PFSK-1 (cell line): ENCODE data around the gene SLC7A11.

Experiments used
- FOXP2 ChIP-seq: optimal IDR thresholded peaks from 2 replicates; pipeline ENCODE3; 2011; ENCODE audit warnings: borderline replicate concordance, control low read depth, inconsistent platforms; ENCODE audit not compliant: insufficient read depth; ENCODE audit errors: extremely low read length, extremely low read depth
- POLR2AphosphoS5 ChIP-seq: IDR thresholded peaks from 2 replicates; pipeline ENCODE4 v1.6.1; 2012; ENCODE audit warnings: low read depth, mild to moderate bottlenecking, control low read depth, low read length, moderate library complexity
- SIN3A ChIP-seq: IDR thresholded peaks from 2 replicates; pipeline ENCODE4 v1.6.1; 2012; ENCODE audit warnings: mild to moderate bottlenecking, low read length, moderate library complexity, borderline replicate concordance; ENCODE audit not compliant: insufficient read depth
- TAF1 ChIP-seq: IDR thresholded peaks from 2 replicates; pipeline ENCODE4 v1.6.1; 2012; ENCODE audit warnings: low read length, control low read depth, borderline replicate concordance; ENCODE audit not compliant: insufficient read depth
- TF ChIP-seq, protein P1 (sequence below), 2 experiments: IDR thresholded peaks; 2 replicates each; pipeline versions ENCODE4 v1.6.1 to v1.8.0; 2011 to 2012; ENCODE audit warnings: low read depth in 2 of 2, low read length in 2 of 2, control low read depth in 1 of 2, inconsistent platforms in 1 of 2, mild to moderate bottlenecking in 1 of 2, moderate library complexity in 1 of 2; ENCODE audit not compliant: insufficient read depth in 1 of 2

DNA sequence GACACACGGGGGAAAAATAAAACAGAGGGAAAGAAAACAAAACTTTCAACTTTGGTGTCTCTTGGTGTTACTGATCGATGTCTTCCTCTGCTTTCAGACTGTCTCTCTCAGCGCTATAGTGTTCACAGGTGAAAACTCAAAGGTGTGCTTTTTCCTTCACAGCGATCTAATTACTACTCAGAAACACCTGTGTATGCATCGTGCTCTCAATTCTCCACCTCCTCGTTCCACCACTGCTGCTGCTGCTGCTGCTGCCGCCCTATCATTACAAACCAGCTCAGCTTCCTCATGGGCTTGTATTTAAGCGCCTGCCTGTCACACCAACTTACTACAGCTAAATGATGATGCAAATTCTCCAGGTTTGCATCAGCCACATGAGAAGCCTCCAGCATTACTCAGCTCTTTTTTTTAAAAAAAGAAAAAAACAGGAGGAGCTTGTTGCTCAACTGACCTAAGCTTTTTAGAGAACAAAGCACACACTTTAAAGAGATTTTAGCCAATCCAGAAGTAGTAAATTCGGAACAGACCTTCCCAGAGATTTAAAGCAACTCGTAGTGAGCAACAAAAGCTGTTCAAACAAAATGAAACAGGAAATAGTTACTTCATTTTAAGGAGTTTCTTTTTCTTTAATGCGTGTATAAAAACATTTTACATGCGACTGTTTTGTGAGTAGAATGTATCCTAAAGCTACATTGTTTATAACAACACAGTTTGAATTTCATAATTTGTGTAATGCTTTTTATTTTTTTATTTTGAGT, at the start of gene SLC7A11:
- peak; percentile 52; the same call in 1 of the 2 replicates for TF ChIP-seq POLR2AphosphoS5
- TF ChIP-seq TAF1 = no peak; the same call in 1 of the 2 replicates
- peak; percentile 77; the same call in 1 of the 2 replicates for TF ChIP-seq SIN3A
- TF ChIP-seq, protein P1, sequence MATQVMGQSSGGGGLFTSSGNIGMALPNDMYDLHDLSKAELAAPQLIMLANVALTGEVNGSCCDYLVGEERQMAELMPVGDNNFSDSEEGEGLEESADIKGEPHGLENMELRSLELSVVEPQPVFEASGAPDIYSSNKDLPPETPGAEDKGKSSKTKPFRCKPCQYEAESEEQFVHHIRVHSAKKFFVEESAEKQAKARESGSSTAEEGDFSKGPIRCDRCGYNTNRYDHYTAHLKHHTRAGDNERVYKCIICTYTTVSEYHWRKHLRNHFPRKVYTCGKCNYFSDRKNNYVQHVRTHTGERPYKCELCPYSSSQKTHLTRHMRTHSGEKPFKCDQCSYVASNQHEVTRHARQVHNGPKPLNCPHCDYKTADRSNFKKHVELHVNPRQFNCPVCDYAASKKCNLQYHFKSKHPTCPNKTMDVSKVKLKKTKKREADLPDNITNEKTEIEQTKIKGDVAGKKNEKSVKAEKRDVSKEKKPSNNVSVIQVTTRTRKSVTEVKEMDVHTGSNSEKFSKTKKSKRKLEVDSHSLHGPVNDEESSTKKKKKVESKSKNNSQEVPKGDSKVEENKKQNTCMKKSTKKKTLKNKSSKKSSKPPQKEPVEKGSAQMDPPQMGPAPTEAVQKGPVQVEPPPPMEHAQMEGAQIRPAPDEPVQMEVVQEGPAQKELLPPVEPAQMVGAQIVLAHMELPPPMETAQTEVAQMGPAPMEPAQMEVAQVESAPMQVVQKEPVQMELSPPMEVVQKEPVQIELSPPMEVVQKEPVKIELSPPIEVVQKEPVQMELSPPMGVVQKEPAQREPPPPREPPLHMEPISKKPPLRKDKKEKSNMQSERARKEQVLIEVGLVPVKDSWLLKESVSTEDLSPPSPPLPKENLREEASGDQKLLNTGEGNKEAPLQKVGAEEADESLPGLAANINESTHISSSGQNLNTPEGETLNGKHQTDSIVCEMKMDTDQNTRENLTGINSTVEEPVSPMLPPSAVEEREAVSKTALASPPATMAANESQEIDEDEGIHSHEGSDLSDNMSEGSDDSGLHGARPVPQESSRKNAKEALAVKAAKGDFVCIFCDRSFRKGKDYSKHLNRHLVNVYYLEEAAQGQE (IDR thresholded peaks at IDR 0.05; ENCODE audit: insufficient read depth in 1 of 2, low read depth in 2 of 2, low read length in 2 of 2) = 0 out of 4 replicates have a peak, but pooled peaks of 1 of the 2 experiments have one; percentile 25
- TF ChIP-seq FOXP2 = no peak
